Kidney capillary endothelial cell (primary cell): Measurements from ENCODE around the gene ARHGAP6.
A peak's percentile ranks its signal among the peaks of the same experiment; 100 is the strongest.
"Not testable (repeated sequence)": the region's sequence is repeated elsewhere in the genome, so short reads cannot be mapped to it uniquely, and the experiment has no call there.

Experiments used
- DNase-seq: peaks from one replicate; pipeline ENCODE4 v3.0.0-alpha.2; 2018; ENCODE audit warnings: low spot score

The ARHGAP6 gene

GRCh38 chrX:11355944-11356343 is 309.8 kb downstream of the ARHGAP6 start:
- not testable (repeated sequence) for DNase-seq

DNA sequence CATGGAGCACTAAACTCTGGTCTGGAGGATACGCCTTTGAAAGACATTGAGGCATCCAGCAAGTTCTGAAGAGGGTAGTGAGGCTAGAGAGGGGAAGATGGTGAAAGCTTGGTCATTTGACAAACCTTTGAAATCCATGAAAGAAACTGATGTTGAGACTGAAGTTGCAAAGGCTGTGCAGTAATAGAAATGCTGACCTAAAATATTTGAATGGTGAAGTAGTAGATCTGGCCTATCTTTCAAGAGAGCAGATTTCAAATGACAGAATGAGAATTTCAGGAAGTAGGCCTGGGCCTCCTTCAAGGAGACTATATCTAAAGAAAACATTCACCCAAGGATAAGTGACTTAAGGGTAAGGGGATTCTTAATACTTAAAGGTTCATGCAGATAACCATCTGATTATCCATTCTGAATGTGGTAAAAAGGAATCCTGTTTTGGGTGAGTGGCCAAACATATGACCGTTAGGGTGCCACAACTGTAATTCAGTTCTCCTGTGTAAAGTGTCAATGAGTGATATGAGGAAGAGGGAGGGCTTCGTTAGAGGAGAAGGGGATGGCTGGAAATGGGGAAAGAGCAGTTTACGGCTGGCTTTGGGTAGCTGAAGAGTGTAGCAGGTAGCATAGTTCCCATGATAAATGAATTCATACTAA is 310.3 kb downstream of the ARHGAP6 start:
- DNase-seq: no peak

GRCh38 chrX:11352296-11352741 is 313.4 kb downstream of the ARHGAP6 start:
- DNase-seq: no peak

DNA sequence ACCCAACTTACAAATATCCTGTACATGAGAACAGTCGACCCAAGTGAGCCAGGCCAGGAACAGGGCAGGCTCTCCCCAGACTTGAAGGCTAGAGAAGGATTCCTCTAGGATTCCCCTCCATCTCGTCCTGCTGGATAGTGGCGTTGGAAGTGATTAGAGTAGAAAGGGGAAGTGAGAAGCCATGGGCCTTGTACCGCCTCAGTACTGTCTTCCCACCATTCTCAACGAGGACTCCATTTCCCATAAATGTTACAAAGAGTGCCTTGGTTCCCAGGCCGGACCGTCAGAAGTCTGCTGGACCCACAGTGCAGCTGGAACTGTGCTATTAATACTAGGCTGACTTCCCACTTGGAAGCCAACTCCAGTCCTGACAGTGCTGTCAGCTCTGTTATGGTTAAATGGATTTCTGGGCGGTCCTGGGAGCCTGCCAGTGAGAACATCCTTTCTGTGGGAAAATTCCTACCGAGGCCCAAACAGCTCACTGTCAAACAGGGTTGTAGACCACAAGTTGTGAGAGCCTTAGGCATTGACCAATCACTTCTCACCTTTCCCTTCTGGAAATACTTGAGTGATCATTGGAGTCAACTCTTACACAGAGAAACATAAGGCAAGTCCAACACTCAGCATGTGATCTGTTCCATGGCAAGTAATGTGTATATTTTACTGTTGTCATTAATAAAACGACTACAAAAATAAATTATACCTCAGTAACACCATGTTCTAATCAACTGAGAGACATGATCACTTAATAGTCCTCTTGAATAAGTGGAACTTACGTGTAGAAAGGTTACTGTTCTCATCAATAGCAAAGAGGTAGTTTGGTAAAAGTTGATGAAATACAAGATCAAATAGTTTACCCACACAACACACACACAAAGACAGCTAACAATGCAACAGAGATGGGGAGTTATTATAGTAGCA is 314.1 kb downstream of the ARHGAP6 start:
- no peak for DNase-seq

DNA sequence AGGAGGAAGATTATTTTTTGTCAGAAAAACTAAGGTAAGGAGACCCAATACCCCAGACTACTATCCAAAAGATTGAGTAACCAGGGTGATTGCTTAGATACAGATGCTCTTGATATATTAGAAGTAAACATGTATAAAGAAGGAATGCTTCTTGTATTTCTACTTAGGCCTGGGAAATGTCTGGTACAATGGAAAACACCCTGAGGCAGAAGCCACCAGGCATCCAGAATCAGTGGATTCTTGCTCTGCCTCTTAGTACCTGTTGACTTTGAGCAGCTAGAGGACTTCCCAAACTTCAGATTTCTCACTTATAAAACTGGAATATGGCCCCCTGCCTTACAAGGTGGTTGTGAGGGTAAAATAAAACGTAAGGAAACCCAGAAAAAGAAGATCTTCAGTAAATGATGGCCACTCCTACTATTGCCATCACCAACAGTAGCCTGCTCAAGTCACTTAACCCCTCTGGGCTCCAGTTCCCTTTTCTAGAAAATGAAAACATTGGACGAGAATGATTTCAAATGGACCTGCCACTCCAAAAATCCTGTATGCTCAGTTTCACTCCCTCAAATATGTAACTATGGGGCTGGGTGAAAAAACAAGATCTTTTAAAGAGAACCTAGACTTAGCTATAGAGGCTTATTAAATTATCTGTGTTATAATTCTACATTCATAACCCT is 315.9 kb downstream of the ARHGAP6 start:
- DNase-seq: no peak

- no peak for DNase-seq
These were observed 316.7 kb downstream of the ARHGAP6 start for GRCh38 chrX:11349020-11349419.

GRCh38 chrX:11347300-11347699 is 318.4 kb downstream of the ARHGAP6 start:
- no peak for DNase-seq

GRCh38 chrX:11346121-11346682 is 319.5 kb downstream of the ARHGAP6 start:
- DNase-seq: no peak

- DNase-seq: no peak
These were observed 323.0 kb downstream of the ARHGAP6 start for GRCh38 chrX:11342673-11343072.

GRCh38 chrX:11341274-11342201 is 324.2 kb downstream of the ARHGAP6 start:
- DNase-seq: peak; percentile 71

DNA sequence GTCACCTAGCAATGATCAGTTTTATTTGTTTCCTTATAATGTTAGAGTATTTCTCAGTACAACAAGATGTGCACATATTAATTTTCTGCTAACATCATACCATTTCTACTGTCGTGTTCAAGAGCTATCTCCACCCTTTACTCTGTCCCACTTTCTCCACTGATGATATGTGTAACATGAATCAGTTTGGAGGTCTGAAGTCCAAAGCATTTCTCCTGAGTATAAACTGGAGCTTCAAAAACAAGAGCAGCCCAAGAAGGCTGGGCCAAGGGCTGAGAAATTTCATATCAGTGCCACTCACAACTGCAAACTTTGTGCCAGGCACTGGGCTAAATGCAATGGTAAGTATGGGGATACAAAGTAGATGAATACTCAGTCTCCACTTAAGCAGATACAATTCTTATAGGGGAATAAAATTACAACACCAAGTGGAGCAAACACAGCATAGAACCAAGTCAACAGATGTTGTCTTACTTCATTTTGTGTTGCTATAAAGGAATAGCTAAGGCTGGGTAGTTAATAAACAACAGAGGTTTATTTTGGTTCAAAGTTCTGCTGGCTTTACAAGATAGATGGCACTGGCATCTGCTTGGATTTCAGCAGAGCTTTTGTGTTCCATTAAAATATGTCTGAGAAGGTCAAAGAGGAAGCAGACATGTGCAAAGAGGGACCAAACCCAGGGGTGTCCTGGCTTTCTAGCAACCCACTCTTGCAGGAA is 328.3 kb downstream of the ARHGAP6 start:
- DNase-seq: no peak

DNA sequence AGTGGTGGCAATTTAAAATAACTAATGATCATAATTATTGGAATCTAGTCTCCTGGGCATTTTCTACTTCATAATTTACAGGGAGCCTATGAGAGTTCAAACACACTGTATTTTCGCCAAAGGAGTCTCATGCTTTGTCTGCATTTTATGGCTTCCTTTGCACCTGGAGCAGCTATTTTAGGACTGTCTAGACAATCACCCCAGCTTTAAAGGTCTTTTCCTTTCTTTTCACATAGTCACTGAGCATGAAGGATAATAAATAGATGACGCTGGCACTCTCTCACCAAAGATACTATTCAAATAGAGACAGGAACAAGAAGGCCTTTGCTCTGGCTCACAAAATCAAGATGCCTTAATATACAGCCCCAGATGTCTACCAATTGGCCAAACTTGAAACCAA is 329.5 kb downstream of the ARHGAP6 start:
- DNase-seq: peak; percentile 30

DNA sequence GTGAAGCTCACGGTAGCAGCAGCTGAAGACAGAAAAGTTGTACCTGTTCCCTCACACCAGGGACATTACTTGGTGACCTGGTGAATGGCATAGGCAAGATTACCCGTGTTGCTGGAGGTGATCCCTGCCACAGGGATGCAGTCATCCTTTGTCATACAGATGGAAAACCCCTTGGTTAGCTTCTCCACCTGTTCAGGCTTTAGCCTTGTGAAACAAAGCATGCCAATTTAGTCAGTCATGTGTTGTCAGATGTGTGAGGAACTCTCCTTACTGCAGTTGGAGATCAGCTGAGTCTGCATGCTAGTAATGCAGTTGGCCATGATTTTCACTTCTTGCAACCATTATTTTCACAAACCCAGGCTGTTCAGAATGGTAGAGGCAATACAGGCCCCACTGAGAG is 331.6 kb downstream of the ARHGAP6 start:
- no peak for DNase-seq

DNA sequence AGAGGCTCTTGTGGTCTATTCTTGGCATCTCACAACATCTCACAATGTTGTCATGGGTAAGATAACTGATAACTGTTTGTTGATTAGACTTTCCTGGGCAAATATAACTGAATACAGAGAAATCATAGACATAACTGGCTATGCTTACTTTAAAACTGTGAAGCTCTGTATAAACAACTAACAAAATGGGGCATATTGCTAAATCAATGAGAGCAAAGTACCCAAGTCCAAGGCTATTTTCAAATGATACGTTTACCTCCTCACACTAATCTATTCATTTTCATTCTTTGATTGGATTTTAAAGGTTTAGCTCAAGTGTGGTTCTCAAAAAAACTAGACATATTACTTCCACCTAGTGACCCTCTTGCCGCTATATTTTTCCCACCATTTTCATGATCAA is 333.9 kb downstream of the ARHGAP6 start:
- DNase-seq: no peak

DNA sequence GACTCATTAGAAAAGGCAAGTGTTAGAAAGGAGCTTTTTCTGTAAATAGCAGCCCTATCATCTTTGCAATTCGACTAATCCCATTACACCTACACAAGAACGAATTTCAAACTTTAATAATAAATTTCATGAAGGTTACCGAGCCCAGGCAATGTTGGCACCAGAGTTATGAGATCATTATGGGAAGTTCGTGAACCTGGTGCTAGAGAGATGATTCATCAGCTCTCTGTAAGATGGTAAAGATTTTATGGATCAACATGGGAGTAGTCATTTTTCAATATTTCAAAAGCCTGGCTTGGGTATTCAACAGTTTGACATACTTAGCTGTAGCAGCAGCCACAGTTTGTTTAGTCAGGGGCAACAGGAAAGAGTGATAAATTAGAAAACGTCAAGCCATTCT is 336.7 kb downstream of the ARHGAP6 start:
- peak; percentile 12 for DNase-seq

DNA sequence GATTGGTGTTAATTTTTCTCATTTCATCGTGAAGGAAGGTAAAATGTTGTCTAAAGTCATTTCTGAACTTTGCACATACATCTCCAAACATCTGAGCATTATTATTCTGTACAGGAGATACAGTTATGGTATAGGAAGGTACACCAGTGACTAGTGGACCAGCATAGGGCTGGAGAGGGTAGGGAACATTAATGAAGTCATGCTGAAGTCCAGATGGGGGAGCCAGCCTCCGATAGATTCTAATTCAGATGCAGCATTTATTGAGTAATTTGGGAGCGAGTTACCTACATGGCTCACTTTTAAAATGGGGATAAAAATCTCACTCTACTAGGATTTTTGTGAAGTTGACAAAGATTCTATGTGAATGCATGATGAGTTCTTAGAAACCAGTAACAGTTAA is 337.6 kb downstream of the ARHGAP6 start:
- DNase-seq: no peak

GRCh38 chrX:11321986-11322385 is 343.7 kb downstream of the ARHGAP6 start:
- no peak for DNase-seq

- no peak for DNase-seq
These were observed 345.8 kb downstream of the ARHGAP6 start for GRCh38 chrX:11319806-11320520.

DNA sequence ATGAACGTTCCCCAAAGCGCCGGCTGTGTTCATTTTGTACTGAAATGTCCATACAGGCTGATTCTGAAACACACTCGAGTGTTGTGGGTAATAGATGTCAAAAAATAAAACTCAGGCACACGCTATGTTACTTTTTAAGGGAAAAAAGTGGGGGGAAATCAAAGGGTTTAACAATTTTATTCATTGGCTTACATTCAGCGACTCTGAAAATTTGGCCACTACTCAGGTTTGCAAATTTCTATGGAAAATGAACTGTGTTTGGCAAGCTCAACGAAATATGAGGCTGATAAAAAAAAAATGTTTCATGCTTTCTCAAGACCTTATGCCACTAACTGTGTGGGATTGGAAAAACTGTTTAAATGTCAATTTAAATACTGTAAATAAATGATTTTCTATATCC is 354.0 kb downstream of the ARHGAP6 start:
- no peak for DNase-seq

- DNase-seq: no peak
These were observed 356.5 kb downstream of the ARHGAP6 start for GRCh38 chrX:11309220-11309619.
